HCT116 (cell line): Measurements from ENCODE around the gene FBN3.

Experiments used
- EGR1 ChIP-seq: IDR thresholded peaks from 2 replicates; pipeline ENCODE4 v1.6.1; 2012; ENCODE audit warnings: low read depth
- EZH2 ChIP-seq: fragments of 200-600 bp; sonication (generic); IDR thresholded peaks from 2 replicates; pipeline ENCODE4 v1.6.1; 2017; ENCODE audit warnings: antibody characterized with exemption, mixed run types
- EZH2phosphoT487 ChIP-seq: fragments of 200-600 bp; IDR thresholded peaks from 2 replicates; pipeline ENCODE4 v1.6.1; 2018; ENCODE audit warnings: antibody characterized with exemption, borderline replicate concordance
- POLR2A ChIP-seq: IDR thresholded peaks from 2 replicates; pipeline ENCODE4 v1.7.0; 2011; ENCODE audit warnings: borderline replicate concordance; ENCODE audit not compliant: insufficient read depth, insufficient read length; ENCODE audit errors: extremely low read depth
- POLR2AphosphoS5 ChIP-seq: IDR thresholded peaks from 2 replicates; pipeline ENCODE4 v1.6.1; 2011; ENCODE audit warnings: mild to moderate bottlenecking, low read depth, low read length, moderate library complexity
- RAD21 ChIP-seq: IDR thresholded peaks from 2 replicates; pipeline ENCODE4 v1.6.1; 2012; ENCODE audit warnings: low read depth, mild to moderate bottlenecking
- SP1 ChIP-seq: IDR thresholded peaks from 2 replicates; pipeline ENCODE4 v1.6.1; 2012; ENCODE audit warnings: low read depth
- TCF7L2 ChIP-seq: IDR thresholded peaks from 2 replicates; pipeline ENCODE4 v1.7.0; 2011; ENCODE audit warnings: borderline replicate concordance, inconsistent platforms; ENCODE audit not compliant: insufficient read depth, insufficient read length; ENCODE audit errors: extremely low read depth
- ZFX ChIP-seq: fragments of 450-650 bp; IDR thresholded peaks from 2 replicates; pipeline ENCODE4 v1.6.1; 2017
- ZNF274 ChIP-seq: fragments of 200-500 bp; sonication (Bioruptor generic); IDR thresholded peaks from 2 replicates; pipeline ENCODE4 v1.6.1; 2014; ENCODE audit warnings: mild to moderate bottlenecking, low read depth, low read length, inconsistent platforms
- TF ChIP-seq, protein P1 (sequence below): IDR thresholded peaks from 2 replicates; pipeline ENCODE4 v1.6.1; 2012; ENCODE audit warnings: low read depth
- TF ChIP-seq, protein P2 (sequence below), 3 experiments: fragments of 200-600 bp in 1 of 3; sonication (generic) in 1 of 3; IDR thresholded peaks in 2 of 3; conservative IDR thresholded peaks in 1 of 3; 2 replicates each; pipeline ENCODE4 v1.5.1; 2012 to 2017; ENCODE audit warnings: low read depth in 2 of 3, low read length in 2 of 3, antibody characterized with exemption in 1 of 3, borderline replicate concordance in 1 of 3, control low read depth in 1 of 3, mild to moderate bottlenecking in 1 of 3, mixed read lengths in 1 of 3, mixed run types in 1 of 3, moderate library complexity in 1 of 3; ENCODE audit not compliant: insufficient read depth in 1 of 3

DNA sequence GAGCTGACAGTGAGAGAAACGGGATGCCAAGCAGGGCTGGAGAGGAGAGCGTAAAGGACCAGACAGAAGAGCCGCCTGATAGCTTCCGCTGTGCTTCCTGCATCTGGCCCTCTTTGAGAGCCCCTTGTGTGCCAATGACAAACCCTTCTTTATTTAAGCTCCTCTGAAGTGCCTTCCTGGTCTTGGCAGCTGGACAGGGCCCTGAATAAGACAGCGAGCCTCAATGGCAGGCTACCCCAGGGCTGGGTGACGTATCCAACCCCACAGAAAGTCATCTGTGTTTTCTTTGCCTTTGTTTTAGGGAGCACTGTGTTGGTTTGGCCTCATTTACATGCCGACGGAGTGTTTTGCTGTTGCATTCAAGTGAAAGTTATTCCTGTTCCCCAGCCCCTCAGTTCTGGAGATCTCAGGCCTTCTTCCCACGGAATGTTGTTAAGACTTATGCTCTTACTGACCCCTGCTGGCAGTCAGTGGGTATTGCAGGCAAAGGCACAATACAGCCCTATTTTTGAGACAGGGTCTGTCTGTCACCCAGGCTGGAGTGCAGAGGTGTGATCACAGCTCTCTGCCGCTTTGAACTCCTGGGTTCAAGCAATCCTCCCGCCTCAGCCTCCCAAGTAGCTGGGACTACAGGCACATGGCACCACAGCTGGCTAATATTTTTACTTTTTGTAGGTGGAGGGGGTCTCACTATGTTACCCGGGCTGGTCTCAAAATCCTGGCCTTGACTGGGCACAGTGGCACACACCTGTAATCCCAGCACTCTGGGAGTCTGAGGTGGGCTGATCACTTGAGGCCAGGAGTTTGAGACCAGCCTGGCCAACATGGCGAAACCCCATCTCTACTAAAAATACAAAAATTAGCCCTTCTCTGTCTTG is 80.1 kb downstream of the FBN3 start:
- TF ChIP-seq, protein P1, sequence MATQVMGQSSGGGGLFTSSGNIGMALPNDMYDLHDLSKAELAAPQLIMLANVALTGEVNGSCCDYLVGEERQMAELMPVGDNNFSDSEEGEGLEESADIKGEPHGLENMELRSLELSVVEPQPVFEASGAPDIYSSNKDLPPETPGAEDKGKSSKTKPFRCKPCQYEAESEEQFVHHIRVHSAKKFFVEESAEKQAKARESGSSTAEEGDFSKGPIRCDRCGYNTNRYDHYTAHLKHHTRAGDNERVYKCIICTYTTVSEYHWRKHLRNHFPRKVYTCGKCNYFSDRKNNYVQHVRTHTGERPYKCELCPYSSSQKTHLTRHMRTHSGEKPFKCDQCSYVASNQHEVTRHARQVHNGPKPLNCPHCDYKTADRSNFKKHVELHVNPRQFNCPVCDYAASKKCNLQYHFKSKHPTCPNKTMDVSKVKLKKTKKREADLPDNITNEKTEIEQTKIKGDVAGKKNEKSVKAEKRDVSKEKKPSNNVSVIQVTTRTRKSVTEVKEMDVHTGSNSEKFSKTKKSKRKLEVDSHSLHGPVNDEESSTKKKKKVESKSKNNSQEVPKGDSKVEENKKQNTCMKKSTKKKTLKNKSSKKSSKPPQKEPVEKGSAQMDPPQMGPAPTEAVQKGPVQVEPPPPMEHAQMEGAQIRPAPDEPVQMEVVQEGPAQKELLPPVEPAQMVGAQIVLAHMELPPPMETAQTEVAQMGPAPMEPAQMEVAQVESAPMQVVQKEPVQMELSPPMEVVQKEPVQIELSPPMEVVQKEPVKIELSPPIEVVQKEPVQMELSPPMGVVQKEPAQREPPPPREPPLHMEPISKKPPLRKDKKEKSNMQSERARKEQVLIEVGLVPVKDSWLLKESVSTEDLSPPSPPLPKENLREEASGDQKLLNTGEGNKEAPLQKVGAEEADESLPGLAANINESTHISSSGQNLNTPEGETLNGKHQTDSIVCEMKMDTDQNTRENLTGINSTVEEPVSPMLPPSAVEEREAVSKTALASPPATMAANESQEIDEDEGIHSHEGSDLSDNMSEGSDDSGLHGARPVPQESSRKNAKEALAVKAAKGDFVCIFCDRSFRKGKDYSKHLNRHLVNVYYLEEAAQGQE, result no peak
- TF ChIP-seq, protein P2, sequence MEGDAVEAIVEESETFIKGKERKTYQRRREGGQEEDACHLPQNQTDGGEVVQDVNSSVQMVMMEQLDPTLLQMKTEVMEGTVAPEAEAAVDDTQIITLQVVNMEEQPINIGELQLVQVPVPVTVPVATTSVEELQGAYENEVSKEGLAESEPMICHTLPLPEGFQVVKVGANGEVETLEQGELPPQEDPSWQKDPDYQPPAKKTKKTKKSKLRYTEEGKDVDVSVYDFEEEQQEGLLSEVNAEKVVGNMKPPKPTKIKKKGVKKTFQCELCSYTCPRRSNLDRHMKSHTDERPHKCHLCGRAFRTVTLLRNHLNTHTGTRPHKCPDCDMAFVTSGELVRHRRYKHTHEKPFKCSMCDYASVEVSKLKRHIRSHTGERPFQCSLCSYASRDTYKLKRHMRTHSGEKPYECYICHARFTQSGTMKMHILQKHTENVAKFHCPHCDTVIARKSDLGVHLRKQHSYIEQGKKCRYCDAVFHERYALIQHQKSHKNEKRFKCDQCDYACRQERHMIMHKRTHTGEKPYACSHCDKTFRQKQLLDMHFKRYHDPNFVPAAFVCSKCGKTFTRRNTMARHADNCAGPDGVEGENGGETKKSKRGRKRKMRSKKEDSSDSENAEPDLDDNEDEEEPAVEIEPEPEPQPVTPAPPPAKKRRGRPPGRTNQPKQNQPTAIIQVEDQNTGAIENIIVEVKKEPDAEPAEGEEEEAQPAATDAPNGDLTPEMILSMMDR (IDR thresholded peaks at IDR 0.05 in 2 of 3, conservative IDR thresholded peaks at IDR 0.05 in 1 of 3; ENCODE audit: borderline replicate concordance in 1 of 3, insufficient read depth in 1 of 3, low read depth in 2 of 3, low read length in 2 of 3), result peak; percentile 31 to 92 (median 90); a peak in 5 of 6 replicates
- TF ChIP-seq POLR2AphosphoS5 (no peak), EGR1 (no peak), POLR2A (no peak), TCF7L2 (no peak), ZNF274 (no peak), EZH2phosphoT487 (no peak), ZFX (no peak), RAD21 (peak; percentile 55), SP1 (no peak), EZH2 (no peak)
